ENCODE measurements around the gene SKA3.

The SKA3 gene

DNA sequence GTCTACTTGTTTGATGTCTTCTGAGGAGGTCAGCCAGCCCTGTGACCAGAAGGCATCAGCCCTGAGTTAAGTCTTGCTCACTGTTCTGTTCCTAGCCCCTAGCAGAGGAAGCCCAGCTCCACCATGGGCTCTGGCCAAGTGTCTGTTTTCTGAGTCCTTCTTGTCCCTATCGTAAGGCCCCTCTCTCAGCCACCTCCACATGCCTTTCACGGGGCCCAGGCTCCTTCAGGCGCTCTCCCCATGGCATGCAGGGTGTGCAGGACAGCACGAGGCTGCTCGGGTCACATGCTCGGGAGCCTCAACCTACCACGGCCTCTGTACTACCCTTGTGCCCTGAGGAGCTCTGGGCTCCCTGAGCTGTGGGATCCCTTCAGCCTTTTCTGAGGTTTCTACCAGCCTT is 67.2 kb downstream of the SKA3 start:
- no peak for DNase-seq

DNA sequence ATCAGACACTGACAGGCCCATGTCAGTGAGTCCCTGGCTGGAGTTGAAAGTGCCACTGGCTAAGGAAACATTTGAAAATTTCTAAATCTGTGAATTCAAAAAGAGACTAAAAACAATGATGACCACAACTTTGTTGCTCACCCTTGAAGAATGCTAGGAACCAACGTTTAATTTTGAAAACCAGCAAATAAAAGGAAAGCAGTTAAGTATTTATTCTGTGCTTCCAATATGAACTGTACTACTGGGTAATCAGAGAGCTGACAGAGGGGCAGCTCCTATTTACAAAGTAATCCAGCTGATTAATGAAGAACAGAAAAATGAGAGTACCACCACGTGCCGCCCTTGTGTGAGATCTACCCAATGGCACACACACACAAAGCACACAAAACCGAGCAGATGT is 70.3 kb downstream of the SKA3 start:
- no peak for DNase-seq

GRCh38 chr13:21104199-21105019 is 71.9 kb downstream of the SKA3 start:
- DNase-seq: no peak
